ENCODE data around the gene OR1N2. TPM values are rescaled to one million over a fixed set of nuclear protein-coding genes. Genes with fewer than 3 reads are reported as not detected.

The OR1N2 gene
- total RNA-seq, 1 experiment from 2014 or later = not detected

DNA sequence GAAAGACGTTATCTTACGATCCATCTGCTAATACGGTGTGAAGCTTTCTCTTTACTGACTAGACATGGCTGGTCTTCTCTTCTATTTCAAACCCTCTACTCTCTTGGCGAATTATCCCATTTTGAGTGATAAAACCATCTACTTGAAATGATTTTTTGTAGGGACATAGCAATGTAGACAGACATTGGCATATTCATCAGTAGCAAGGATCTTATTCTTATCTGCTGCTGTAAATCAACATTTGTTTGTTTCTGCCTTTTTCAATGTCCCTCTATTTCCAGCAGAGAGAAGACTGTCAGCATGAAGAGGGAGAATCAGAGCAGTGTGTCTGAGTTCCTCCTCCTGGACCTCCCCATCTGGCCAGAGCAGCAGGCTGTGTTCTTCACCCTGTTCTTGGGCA lies 34.1 kb upstream of the OR1N2 start, which contains the start of gene OR1J4:
Gene OR1J4, plus strand, starts transcription at position 301 of the 400 bp plus-strand sequence. Its CDS starts 0 bp downstream, at position 301.
- Histone ChIP-seq H3K79me1 (ENCODE audit: insufficient read depth, low read depth, low read length, poor library complexity, severe bottlenecking) (no peaks in the 10 kb centered on the region), H3K56ac (ENCODE audit: insufficient read length, low read depth, low read length) (no peak within 1 kb of the TSS), H3T11ph (ENCODE audit: low read length) (no peak within 1 kb of the TSS), H3K9me3 (ENCODE audit: control insufficient read depth, low read depth, low read length) (peaks cover 87% of the 10 kb centered on the region), H3K14ac (ENCODE audit: insufficient read depth, low read length) (no peak within 1 kb of the TSS), H4K91ac (ENCODE audit: insufficient read length, low read depth, low read length) (no peak within 1 kb of the TSS), H2AFZ (ENCODE audit: low read length) (no peak within 1 kb of the TSS), H3K23ac (ENCODE audit: insufficient read length, low read depth, low read length) (no peak within 1 kb of the TSS), H2BK12ac (ENCODE audit: insufficient read length, low read depth, low read length) (no peak within 1 kb of the TSS), H4K20me1 (ENCODE audit: control insufficient read depth, insufficient read depth, insufficient read length) (no peaks in the 10 kb centered on the region), H2BK15ac (ENCODE audit: low read depth, low read length) (no peak within 1 kb of the TSS), H4K5ac (ENCODE audit: insufficient read length, low read depth, low read length) (no peak within 1 kb of the TSS), H3K4me2 (ENCODE audit: insufficient read depth, insufficient read length, low read length) (no peak within 1 kb of the TSS), H3K79me2 (ENCODE audit: insufficient read depth, low read length) (no peaks in the 10 kb centered on the region; the same call in 1 of the 2 replicates), H2AK5ac (ENCODE audit: insufficient read length, low read length) (no peak within 1 kb of the TSS), H3K18ac (ENCODE audit: insufficient read length, low read depth, low read length) (no peak within 1 kb of the TSS), H2BK120ac (ENCODE audit: low read depth, low read length, poor library complexity, severe bottlenecking) (no peak within 1 kb of the TSS), H3K27ac (ENCODE audit: insufficient read length, low read depth, low read length) (no peak within 1 kb of the TSS), H3K4ac (ENCODE audit: low read depth, low read length) (no peak within 1 kb of the TSS), H3K4me1 (ENCODE audit: insufficient read depth, low read length) (no peaks in the 10 kb centered on the region), H3K23me2 (ENCODE audit: insufficient read length, low read depth, low read length, poor library complexity, severe bottlenecking) (no peaks in the 10 kb centered on the region), H3K9ac (ENCODE audit: extremely low read depth, insufficient read length, low read length) (no peak within 1 kb of the TSS), H3K27me3 (ENCODE audit: insufficient read depth, low read length) (no peaks in the 10 kb centered on the region), H4K8ac (replicated peaks; ENCODE audit: insufficient read length, low read depth, low read length) (no peak within 1 kb of the TSS), H2BK20ac (ENCODE audit: low read depth, low read length, poor library complexity, severe bottlenecking) (no peak within 1 kb of the TSS), H2BK5ac (ENCODE audit: insufficient read length, low read length) (no peak within 1 kb of the TSS)
- Mint-ChIP-seq H3K36me3 (ENCODE audit: insufficient read depth in 1 of 3, low read depth in 3 of 3) (peaks cover 0 to 7% (median 0%) of the 10 kb centered on the region in 3 experiments; a peak in 3 of 7 replicates), H3K9me3 (peaks cover 48 to 49% of the 10 kb centered on the region in 2 experiments), H3K4me1 (no peaks in the 10 kb centered on the region), H3K4me3 (no peak within 1 kb of the TSS), H3K27ac (no peak within 1 kb of the TSS), H3K27me3 (ENCODE audit: low read depth) (no peaks in the 10 kb centered on the region; the same call in 1 of the 2 replicates)
- DNase-seq = no peak
- no peak for TF ChIP-seq CTCF (conservative IDR thresholded peaks at IDR 0.05)
- no CpG with 5 or more reads among the region's 4 CpGs for WGBS (ENCODE audit: extremely low coverage, insufficient read length, low lambda C conversion rate)

Data from H9 (cell line).